Adrenal gland (tissue), 5 donors: ENCODE measurements around the gene MGST2.

ENCODE experiments used
- POLR2A ChIP-seq, 2 donors: fragments of 450-650 bp; IDR thresholded peaks; one replicate each; pipeline ENCODE4 v1.6.1; 2017; ENCODE audit warnings: antibody characterized with exemption in 2 of 2, mild to moderate bottlenecking in 2 of 2, moderate library complexity in 1 of 2
- TF ChIP-seq, protein P1 (sequence below), 6 experiments: fragments of 450-650 bp in 4 of 6; fragments of 200-600 bp in 2 of 6; sonication (generic) in 1 of 6; IDR thresholded peaks; 1 replicate in 5 of 6; 2 replicates in 1 of 6; pipeline versions ENCODE4 v1.5.1 to v1.8.0; 2016 to 2021; ENCODE audit warnings: antibody characterized with exemption in 6 of 6, mild to moderate bottlenecking in 2 of 6, moderate library complexity in 1 of 6
- donor health status: DM: no; HTN: no; CAD: no.

DNA sequence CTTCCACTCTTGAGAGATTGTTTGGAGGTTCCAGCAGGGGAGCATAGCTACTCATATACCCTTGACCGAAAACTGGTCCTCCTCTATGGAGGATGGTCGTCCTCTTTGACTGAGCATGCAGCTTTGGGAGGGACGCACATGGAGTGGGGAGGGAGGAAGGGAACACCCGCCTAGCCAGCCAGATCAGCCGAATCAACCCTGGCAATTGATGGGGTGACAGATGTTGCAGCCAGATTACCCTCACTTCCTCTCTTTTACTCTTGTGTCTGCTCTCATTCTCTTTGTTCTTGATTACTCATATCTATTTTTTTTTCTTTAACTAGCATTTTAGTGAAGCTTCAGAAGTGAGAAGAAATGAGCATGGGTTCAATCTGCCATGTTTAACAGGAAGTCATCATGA is 19.6 kb downstream of the MGST2 start:
- TF ChIP-seq, protein P1, sequence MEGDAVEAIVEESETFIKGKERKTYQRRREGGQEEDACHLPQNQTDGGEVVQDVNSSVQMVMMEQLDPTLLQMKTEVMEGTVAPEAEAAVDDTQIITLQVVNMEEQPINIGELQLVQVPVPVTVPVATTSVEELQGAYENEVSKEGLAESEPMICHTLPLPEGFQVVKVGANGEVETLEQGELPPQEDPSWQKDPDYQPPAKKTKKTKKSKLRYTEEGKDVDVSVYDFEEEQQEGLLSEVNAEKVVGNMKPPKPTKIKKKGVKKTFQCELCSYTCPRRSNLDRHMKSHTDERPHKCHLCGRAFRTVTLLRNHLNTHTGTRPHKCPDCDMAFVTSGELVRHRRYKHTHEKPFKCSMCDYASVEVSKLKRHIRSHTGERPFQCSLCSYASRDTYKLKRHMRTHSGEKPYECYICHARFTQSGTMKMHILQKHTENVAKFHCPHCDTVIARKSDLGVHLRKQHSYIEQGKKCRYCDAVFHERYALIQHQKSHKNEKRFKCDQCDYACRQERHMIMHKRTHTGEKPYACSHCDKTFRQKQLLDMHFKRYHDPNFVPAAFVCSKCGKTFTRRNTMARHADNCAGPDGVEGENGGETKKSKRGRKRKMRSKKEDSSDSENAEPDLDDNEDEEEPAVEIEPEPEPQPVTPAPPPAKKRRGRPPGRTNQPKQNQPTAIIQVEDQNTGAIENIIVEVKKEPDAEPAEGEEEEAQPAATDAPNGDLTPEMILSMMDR (IDR thresholded peaks at IDR 0.05), result no peak
- TF ChIP-seq POLR2A (IDR thresholded peaks at IDR 0.05), result no peak
